ENCODE results near the gene ERBIN.

ERBIN gene

GRCh38 chr5:66066826-66067225 is 140.5 kb downstream of the ERBIN start:
- in situ Hi-C loops (cut with MboI; ENCODE audit: low pct_unique_long_range_greater_than_20kb, low sequenced_read_pairs) = no loop called here
- DNase-seq = no peak

DNA sequence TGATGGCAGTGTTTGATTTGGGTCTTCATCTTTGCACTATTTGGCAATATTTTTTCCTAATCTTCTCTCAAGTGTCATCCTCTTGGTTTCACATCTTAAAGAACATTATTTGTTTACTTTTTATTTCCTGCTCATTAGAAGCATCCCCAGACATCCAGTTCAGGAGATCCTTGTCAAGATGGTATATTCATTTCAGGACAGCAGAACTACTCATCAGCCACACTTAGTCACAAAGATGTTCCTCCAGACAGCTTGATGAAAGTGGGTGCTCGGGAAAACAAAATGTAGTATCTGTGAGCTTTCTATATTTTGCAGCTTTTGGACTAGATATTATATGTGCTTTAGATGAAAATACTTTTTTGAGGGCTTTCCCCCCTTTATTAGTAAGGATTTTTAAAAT is 145.7 kb downstream of the ERBIN start:
- DNase-seq = no peak
- in situ Hi-C loops (cut with MboI; ENCODE audit: low pct_unique_long_range_greater_than_20kb, low sequenced_read_pairs) = no loop called here

DNA sequence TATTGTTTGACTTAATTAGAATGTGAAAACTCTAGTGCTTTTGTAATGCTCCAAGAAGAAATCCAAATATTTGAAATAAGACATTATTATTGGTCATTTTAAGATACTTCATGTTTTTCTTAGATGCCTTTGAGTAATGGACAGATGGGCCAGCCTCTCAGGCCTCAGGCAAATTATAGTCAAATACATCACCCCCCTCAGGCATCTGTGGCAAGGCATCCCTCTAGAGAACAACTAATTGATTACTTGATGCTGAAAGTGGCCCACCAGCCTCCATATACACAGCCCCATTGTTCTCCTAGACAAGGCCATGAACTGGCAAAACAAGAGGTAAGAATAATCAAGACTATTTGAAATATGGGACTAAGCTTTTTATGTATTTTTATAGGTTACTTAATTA is 148.5 kb downstream of the ERBIN start:
- DNase-seq = no peak
- in situ Hi-C loops (cut with MboI; ENCODE audit: low pct_unique_long_range_greater_than_20kb, low sequenced_read_pairs) = no loop called here

GRCh38 chr5:66080664-66081063 is 154.3 kb downstream of the ERBIN start:
- DNase-seq = no peak
- in situ Hi-C loops (cut with MboI; ENCODE audit: low pct_unique_long_range_greater_than_20kb, low sequenced_read_pairs) = no loop called here

DNA sequence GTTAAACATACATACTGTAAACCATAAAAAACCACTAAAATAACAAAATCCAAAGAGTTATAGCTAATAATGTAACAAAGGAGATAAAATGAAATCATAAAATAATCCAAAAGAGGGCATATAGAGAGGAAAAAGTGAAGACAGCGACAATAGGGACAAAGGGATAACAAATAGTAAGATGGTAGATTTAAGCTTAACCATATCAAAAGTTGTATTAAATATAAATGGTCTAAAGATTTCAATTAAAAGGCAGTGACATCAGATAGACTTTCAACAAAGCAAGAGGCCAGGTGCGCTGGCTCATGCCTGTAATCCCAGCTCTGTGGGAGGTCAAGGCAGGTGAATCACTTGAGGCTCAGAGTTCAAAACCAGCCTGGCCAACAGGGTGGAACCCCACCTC is 163.0 kb downstream of the ERBIN start:
- no peak for DNase-seq
- in situ Hi-C loops (cut with MboI; ENCODE audit: low pct_unique_long_range_greater_than_20kb, low sequenced_read_pairs) = no loop called here

DNA sequence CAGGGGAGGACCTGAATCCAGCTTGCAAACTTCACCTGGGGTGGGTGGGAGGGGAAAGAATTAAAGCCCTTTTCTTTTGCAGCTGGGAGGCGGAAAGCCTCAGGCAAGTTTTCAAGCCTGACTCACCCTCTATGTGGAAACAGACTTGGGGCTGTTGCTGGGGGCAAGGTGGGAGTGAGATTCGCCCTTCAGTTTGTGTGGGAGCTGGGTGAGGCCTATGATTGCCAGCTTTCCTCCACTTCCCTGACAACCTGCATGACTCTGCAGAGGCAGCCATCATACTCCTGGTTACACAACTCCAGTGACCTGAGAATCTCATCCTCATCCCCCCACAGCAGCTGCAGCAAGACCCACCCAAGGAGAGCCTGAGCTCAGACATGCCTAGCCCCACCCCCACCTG is 174.5 kb downstream of the ERBIN start:
- in situ Hi-C loops (cut with MboI; ENCODE audit: low pct_unique_long_range_greater_than_20kb, low sequenced_read_pairs) = no loop called here
- no peak for DNase-seq

GRCh38 chr5:66113160-66113559 is 186.8 kb downstream of the ERBIN start:
- DNase-seq = no peak

DNA sequence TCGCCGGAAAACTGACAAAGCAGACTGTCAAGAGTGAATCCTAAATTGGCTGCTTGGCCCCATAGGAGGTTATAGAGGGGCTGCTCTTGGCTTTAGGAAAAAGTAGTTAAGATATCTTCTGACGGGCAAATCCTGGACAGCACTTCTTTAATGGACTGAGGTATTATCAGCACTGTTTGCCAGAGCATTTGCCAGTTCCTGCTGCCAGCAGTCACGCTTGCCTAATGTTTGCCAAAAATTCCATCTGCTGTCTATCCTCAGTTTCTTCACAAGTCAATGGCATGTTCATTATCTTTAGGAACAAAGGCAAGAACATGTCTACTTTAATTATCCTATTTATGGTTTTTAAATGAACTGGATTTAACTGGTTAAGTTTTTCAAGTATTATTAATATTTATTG is 191.9 kb downstream of the ERBIN start:
- in situ Hi-C loops (cut with MboI; ENCODE audit: low pct_unique_long_range_greater_than_20kb, low sequenced_read_pairs) = no loop called here

More at GRCh38 chr5:66113160-66113559, 186.8 kb downstream of the ERBIN start:
- in situ Hi-C loops (cut with MboI; ENCODE audit: low pct_unique_long_range_greater_than_20kb, low sequenced_read_pairs) = no loop called here

DNA sequence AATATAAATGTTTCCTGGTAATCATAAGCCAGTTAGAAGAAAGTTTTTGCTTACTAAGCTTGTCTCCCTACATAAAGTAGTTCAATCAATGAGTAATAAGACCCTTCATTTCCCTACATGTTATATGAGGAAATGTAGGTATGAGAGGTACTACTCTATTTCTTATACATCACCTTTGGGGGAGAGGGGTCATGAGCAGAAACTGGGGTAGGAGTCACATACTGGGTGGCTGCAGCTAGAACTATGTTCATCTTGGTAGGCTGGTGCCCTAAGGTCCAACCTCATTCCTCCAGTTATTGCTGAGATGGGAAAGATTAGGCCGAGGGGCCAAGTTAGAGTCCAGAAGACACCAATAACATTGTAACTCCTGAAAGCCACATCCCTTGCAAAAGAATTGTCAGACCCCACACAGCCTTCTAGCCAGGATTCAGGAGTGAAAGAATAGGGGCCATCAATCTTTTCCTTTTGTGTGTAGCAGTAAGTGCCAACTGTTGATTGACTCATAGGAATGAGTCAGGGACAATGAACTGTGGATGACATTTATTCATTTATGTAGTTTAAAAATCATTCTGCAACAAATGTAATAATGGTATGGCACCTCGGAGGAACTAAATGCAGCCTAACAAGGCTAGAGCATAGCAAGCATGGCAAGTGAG is 196.1 kb downstream of the ERBIN start:
- in situ Hi-C loops (cut with MboI; ENCODE audit: low pct_unique_long_range_greater_than_20kb, low sequenced_read_pairs) = no loop called here
- DNase-seq = no peak

More for the DNA sequence above, 191.9 kb downstream of the ERBIN start:
- no peak for DNase-seq

- in situ Hi-C loops (cut with MboI; ENCODE audit: low pct_unique_long_range_greater_than_20kb, low sequenced_read_pairs) = no loop called here
- no peak for DNase-seq
Measured at GRCh38 chr5:66129144-66129543, 202.8 kb downstream of the ERBIN start.

- DNase-seq = no peak
- in situ Hi-C loops (cut with MboI; ENCODE audit: low pct_unique_long_range_greater_than_20kb, low sequenced_read_pairs) = no loop called here
Measured at GRCh38 chr5:66130493-66130892, 204.1 kb downstream of the ERBIN start.
